Measurements from ENCODE around the gene ADGRG6.

DNA sequence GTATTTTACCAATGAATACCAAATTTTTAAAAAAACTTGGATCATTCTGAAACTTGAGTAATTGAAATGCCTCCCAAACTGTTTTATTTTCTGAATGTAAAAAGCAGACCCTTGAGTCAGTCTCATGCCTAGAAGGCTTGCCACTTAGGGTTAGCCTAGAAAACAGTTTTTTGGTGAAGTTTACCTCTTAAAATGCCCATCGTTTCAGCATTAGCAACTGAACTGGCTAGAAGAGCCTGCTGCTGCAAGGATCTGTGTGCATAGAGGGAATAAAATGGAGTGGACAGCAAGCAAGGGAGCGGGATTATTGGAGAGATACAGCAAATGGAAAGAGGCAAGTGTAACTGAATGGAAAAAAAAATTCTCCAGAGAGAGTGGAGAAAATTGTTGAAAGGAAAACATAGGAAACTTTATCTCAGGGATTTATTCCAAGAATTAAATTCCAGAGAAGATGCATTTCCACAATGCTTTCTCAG is 40.1 kb downstream of the ADGRG6 start:
- TF ChIP-seq, protein P1, sequence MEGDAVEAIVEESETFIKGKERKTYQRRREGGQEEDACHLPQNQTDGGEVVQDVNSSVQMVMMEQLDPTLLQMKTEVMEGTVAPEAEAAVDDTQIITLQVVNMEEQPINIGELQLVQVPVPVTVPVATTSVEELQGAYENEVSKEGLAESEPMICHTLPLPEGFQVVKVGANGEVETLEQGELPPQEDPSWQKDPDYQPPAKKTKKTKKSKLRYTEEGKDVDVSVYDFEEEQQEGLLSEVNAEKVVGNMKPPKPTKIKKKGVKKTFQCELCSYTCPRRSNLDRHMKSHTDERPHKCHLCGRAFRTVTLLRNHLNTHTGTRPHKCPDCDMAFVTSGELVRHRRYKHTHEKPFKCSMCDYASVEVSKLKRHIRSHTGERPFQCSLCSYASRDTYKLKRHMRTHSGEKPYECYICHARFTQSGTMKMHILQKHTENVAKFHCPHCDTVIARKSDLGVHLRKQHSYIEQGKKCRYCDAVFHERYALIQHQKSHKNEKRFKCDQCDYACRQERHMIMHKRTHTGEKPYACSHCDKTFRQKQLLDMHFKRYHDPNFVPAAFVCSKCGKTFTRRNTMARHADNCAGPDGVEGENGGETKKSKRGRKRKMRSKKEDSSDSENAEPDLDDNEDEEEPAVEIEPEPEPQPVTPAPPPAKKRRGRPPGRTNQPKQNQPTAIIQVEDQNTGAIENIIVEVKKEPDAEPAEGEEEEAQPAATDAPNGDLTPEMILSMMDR (IDR thresholded peaks at IDR 0.05) = no peak
- no peak for TF ChIP-seq POLR2AphosphoS5 (IDR thresholded peaks at IDR 0.05; ENCODE audit: low read depth, low read length)
